OCI-LY7 (cell line): ENCODE measurements around the gene ATR. TPM values are rescaled to one million over a fixed set of nuclear protein-coding genes. Genes with fewer than 3 reads are reported as not detected.
"Not testable (repeated sequence)": the region's sequence is repeated elsewhere in the genome, so short reads cannot be mapped to it uniquely, and the experiment has no call there.

ENCODE experiments used
- BruUV-seq: library from RNA; stranded (reverse); fragments of 400-500 nt; replicated peaks from 2 replicates; lab custom pipeline; 2021; lab: Mats Ljungman, UMichigan
- CTCF ChIA-PET: fragments of 300-600 bp; sonication (Branson Sonifier 250); formaldehyde crosslinking; loops from one replicate; lab custom pipeline; 2022; ENCODE audit warnings: antibody characterized with exemption; ENCODE audit not compliant: unreplicated experiment; lab: Charles Lee
- POLR2A ChIA-PET: fragments of 300-600 bp; sonication (Branson Sonifier 250); formaldehyde crosslinking; loops from one replicate; lab custom pipeline; 2022; ENCODE audit warnings: antibody characterized with exemption; lab: Charles Lee
- DNase-seq: peaks from one replicate; pipeline ENCODE4 v3.0.0-alpha.2; 2015; ENCODE audit warnings: low spot score
- H2AFZ ChIP-seq: fragments of 200-600 bp; sonication (generic), shearing (Covaris generic); 2 replicates; pipeline ENCODE4 v1.6.1; 2014; ENCODE audit warnings: mild to moderate bottlenecking, antibody characterized with exemption, low read length, moderate library complexity
- H3K27ac ChIP-seq: fragments of 200-600 bp; sonication (generic); 2 replicates; pipeline ENCODE4 v1.5.1; 2014; ENCODE audit warnings: mixed run types, low read depth, mild to moderate bottlenecking, moderate library complexity, low read length, inconsistent platforms; ENCODE audit not compliant: poor library complexity, severe bottlenecking
- H3K36me3 ChIP-seq: fragments of 200-600 bp; sonication (generic); 2 replicates; pipeline ENCODE4 v1.6.1; 2014; ENCODE audit warnings: mild to moderate bottlenecking, antibody characterized with exemption, low read length, moderate library complexity, mixed read lengths; ENCODE audit not compliant: insufficient read depth
- H3K4me1 ChIP-seq: fragments of 200-600 bp; sonication (generic); 2 replicates; pipeline ENCODE4 v1.5.1; 2014; ENCODE audit warnings: mild to moderate bottlenecking, low read length; ENCODE audit not compliant: insufficient read depth, poor library complexity, severe bottlenecking
- H3K4me2 ChIP-seq: fragments of 200-600 bp; sonication (generic); 2 replicates; pipeline ENCODE4 v1.6.1; 2014; ENCODE audit warnings: mild to moderate bottlenecking, low read length
- H3K4me3 ChIP-seq: fragments of 200-600 bp; sonication (generic); 2 replicates; pipeline ENCODE4 v1.5.1; 2014; ENCODE audit warnings: mild to moderate bottlenecking, low read depth, low read length; ENCODE audit not compliant: poor library complexity, severe bottlenecking
- H3K79me2 ChIP-seq: fragments of 200-600 bp; sonication (generic); 2 replicates; pipeline ENCODE4 v1.6.1; 2016; ENCODE audit warnings: low read depth, mild to moderate bottlenecking, low read length, moderate library complexity, mixed read lengths; ENCODE audit not compliant: insufficient read depth
- H3K9me2 ChIP-seq: fragments of 200-600 bp; sonication (generic); 2 replicates; pipeline ENCODE4 v1.6.1; 2016; ENCODE audit warnings: mild to moderate bottlenecking, low read length, mixed read lengths; ENCODE audit not compliant: insufficient read depth
- H3K9me3 ChIP-seq: fragments of 200-600 bp; sonication (generic); 2 replicates; pipeline ENCODE4 v1.6.1; 2014; ENCODE audit warnings: mild to moderate bottlenecking, mixed run types, low read length, mixed read lengths
- H4K20me1 ChIP-seq: fragments of 200-600 bp; sonication (generic); 2 replicates; pipeline ENCODE4 v1.6.1; 2014; ENCODE audit warnings: mild to moderate bottlenecking, antibody characterized with exemption, low read length, moderate library complexity, mixed read lengths; ENCODE audit not compliant: insufficient read depth
- EZH2phosphoT487 ChIP-seq: fragments of 200-600 bp; sonication (generic); IDR thresholded peaks from 2 replicates; pipeline ENCODE4 v1.6.1; 2018; ENCODE audit warnings: low read depth, borderline replicate concordance, mild to moderate bottlenecking, mixed run types, antibody characterized with exemption, low read length, moderate library complexity, mixed read lengths
- intact Hi-C: fragments of 100-400 bp; cut with micrococcal nuclease; formaldehyde crosslinking; loops from one replicate; pipeline ENCODE4 v1.10.0; 2022; ENCODE audit not compliant: unreplicated experiment
- small RNA-seq: library from RNA; depleted of rRNA; stranded (forward); fragments of <200 nt; gene quantifications from one replicate; pipeline ENCODE3, GENCODE V24; 2014
- total RNA-seq, 2 experiments: library from RNA; depleted of rRNA in 1 of 2; stranded (reverse); fragments of >200 nt in 1 of 2; shearing (Covaris generic) in 1 of 2; gene quantifications; 2 replicates each; pipeline ENCODE4 v1.2.3, GENCODE V29; 2014 to 2022
- TF ChIP-seq, protein P1 (sequence below): fragments of 200-600 bp; sonication (generic); conservative IDR thresholded peaks from 2 replicates; pipeline ENCODE4 v1.5.1; 2014; ENCODE audit warnings: mild to moderate bottlenecking, antibody characterized with exemption, low read length, moderate library complexity, mixed read lengths

ATR gene
- total RNA-seq, 2 experiments from 2014 or later, result 27.1 to 49.5 TPM

DNA sequence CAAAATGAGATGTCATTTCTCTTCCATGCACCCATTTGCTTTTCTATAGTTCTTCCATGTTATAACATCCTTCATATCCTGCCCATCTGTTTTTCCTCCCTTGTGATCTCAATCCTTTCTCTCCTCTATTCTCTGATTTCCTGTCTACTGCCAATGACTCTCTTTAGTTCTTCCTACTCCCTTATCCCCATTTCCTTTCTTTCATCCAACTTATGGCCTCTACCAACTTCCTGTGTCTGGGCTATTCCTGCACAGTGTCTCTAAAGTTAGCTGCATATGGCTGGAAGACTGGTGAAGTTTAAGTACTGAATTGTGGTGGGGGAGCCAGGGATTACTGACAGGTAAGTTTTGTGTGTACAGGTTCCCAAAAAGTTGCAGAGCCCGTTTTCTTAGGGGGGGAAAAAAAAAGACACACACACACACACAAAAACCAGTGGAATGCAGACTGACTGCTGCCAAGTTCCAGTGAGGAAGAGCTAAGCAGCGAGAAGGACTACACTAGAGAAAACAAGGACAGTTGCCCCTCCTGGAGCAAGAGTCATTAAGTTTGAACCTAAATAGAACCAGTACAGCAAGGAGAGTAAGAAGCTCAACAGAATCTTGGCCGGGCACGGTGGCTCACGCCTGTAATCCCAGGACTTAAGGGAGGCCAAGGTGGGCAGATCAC, 159.5 kb downstream of the ATR start:
- Histone ChIP-seq H4K20me1 (no peaks in the 10 kb centered on the region), H3K27ac (no peak overlapping the region), H3K9me2 (no peaks in the 10 kb centered on the region), H3K79me2 (no peaks in the 10 kb centered on the region), H3K4me2 (no peak overlapping the region), H3K4me1 (no peaks in the 10 kb centered on the region), H2AFZ (no peak overlapping the region), H3K36me3 (peaks cover 72% of the 10 kb centered on the region), H3K4me3 (no peak overlapping the region), H3K9me3 (no peaks in the 10 kb centered on the region)
- TF ChIP-seq EZH2phosphoT487, result no peak
- TF ChIP-seq, protein P1, sequence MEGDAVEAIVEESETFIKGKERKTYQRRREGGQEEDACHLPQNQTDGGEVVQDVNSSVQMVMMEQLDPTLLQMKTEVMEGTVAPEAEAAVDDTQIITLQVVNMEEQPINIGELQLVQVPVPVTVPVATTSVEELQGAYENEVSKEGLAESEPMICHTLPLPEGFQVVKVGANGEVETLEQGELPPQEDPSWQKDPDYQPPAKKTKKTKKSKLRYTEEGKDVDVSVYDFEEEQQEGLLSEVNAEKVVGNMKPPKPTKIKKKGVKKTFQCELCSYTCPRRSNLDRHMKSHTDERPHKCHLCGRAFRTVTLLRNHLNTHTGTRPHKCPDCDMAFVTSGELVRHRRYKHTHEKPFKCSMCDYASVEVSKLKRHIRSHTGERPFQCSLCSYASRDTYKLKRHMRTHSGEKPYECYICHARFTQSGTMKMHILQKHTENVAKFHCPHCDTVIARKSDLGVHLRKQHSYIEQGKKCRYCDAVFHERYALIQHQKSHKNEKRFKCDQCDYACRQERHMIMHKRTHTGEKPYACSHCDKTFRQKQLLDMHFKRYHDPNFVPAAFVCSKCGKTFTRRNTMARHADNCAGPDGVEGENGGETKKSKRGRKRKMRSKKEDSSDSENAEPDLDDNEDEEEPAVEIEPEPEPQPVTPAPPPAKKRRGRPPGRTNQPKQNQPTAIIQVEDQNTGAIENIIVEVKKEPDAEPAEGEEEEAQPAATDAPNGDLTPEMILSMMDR, result no peak
- ChIA-PET POLR2A (no interaction called here), CTCF (no interaction called here)
- BruUV-seq, result no TSS peak
- DNase-seq, result no peak
- intact Hi-C loops, result no loop called here

DNA sequence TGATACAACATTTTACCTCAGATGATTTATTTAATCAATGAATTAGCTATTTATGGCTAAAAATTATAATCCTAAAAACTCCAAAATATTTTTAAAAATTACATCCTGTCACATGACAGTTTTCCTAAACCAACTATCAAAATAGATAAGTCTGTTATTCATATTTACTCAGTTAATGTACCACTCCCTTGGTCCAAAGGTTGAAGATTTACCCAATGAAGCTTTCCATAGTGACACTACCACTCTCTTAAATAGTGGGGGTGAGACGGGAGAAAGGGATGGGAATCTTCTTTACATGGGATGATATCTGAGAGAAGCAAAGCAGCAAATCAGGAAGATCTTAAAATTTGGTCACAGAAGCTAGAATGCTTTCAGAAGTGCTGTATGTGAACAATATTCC, 161.2 kb downstream of the ATR start:
- intact Hi-C loops, result no loop called here
- no peaks in the 10 kb centered on the region for H4K20me1 ChIP-seq
- H3K9me3 ChIP-seq, result no peaks in the 10 kb centered on the region
- no peaks in the 10 kb centered on the region for H3K4me1 ChIP-seq
- no peak for DNase-seq
- H2AFZ ChIP-seq, result no peak overlapping the region
- no TSS peak for BruUV-seq
- no peak overlapping the region for H3K4me2 ChIP-seq
- peaks cover 75% of the 10 kb centered on the region for H3K36me3 ChIP-seq
- H3K9me2 ChIP-seq, result no peaks in the 10 kb centered on the region
- ChIA-PET POLR2A (interaction anchor here (0.7 to 1.2 kb wide), 4 partner anchors 12 to 65 kb away, joined by 3 to 6 read pairs (median 4); no protein-coding TSS in a partner anchor), CTCF (no interaction called here)
- H3K79me2 ChIP-seq, result no peaks in the 10 kb centered on the region
- H3K27ac ChIP-seq, result no peak overlapping the region
- TF ChIP-seq EZH2phosphoT487, result no peak
- H3K4me3 ChIP-seq, result no peak overlapping the region

DNA sequence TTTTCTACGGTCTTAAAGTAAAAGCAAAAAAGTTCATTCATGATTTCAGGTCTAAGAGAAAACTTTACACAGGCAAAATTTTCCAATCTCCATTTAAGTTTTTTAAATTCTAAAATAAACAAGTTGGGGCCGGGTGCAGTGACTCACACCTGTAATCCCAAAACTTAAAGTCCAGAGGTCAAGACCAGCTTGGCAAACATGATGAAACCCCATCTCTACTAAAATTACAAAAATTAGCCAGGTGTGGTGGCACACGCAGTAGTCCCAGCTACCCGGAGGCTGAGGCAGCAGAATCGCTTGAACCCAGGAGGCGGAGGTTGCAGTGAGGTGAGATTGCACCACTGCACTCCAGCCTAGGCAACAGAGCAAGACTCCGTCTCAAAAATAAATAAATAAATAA, 178.0 kb downstream of the ATR start:
- H3K36me3 ChIP-seq, result peaks cover 52% of the 10 kb centered on the region
- H3K4me3 ChIP-seq, H3K79me2 ChIP-seq, DNase-seq, H3K4me1 ChIP-seq, intact Hi-C loops, CTCF ChIA-PET, H4K20me1 ChIP-seq, BruUV-seq, H3K9me3 ChIP-seq, H2AFZ ChIP-seq, H3K27ac ChIP-seq, H3K4me2 ChIP-seq, H3K9me2 ChIP-seq: not testable (repeated sequence)
- POLR2A ChIA-PET, result interaction anchor here (0.6 to 1.4 kb wide), 4 partner anchors 9 to 30 kb away, joined by 3 to 5 read pairs (median 4); no protein-coding TSS in a partner anchor

Small RNA genes lying within 50 kb of the gene (small RNA-seq; reads per million reads assigned to genes)
- gene RNA5SP143 (0.36 reads per million), gene RNU1-100P (not detected), gene RNU6-1294P (not detected)

Other genes with a start within 250 kb of the ATR start
- 33.1 and 43.6 TPM in 2 replicates for gene XRN1, start 130.7 kb downstream of the ATR start, total RNA-seq (2014; rRNA removed; shearing (Covaris generic))
- 36.6 and 39.2 TPM in 2 replicates for gene XRN1, start 130.7 kb downstream of the ATR start, total RNA-seq (2022)
- 4.0 and 5.6 TPM in 2 replicates for gene PLS1, start 17.7 kb upstream of the ATR start, total RNA-seq (2014; rRNA removed; shearing (Covaris generic))
- 5.4 and 7.2 TPM in 2 replicates for gene PLS1, start 17.7 kb upstream of the ATR start, total RNA-seq (2022)
- 0.60 and 2.3 TPM in 2 replicates for gene TRPC1, start 145.3 kb upstream of the ATR start, total RNA-seq (2014; rRNA removed; shearing (Covaris generic))
- gene TRPC1, start 145.3 kb upstream of the ATR start, total RNA-seq (2022), result 0.74 and 3.4 TPM in 2 replicates